Measurements from ENCODE around the gene UCHL5. TPM values are rescaled to one million over a fixed set of nuclear protein-coding genes. Genes with fewer than 3 reads are reported as not detected.
A peak's percentile ranks its signal among the peaks of the same experiment; 100 is the strongest.

Gene UCHL5
- total and polyA plus RNA-seq, 4 donors, result 14.5 to 29.7 (median 21.6) TPM

DNA sequence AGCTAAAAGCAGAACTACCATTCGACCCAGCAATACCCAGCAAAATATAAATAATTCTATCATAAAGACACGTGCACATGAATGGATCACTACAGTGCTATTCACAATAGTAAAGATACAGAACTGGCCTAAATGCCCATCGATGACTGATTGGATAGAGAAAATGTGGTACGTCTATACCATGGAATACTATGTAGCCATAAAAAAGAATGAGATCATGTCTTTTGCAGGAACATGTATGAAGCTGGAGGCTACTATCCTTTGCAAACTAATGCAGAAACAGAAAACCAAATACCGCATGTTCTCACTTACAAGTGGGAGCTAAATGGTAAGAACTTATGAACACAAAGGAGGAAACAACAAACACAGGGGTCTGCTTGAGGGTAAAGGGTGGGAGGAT lies 53.4 kb downstream of the UCHL5 start:
- Histone ChIP-seq H3K9me3 (ENCODE audit: control insufficient read depth in 4 of 4, low read length in 3 of 4) (no peaks in the 10 kb centered on the region), H3K27ac (ENCODE audit: low read depth in 1 of 2, low read length in 2 of 2) (no peak overlapping the region), H3K9ac (ENCODE audit: low read depth in 1 of 2, low read length in 2 of 2) (no peak overlapping the region), H3K27me3 (ENCODE audit: control insufficient read depth in 4 of 4, insufficient read depth in 4 of 4, low read length in 3 of 4) (no peaks in the 10 kb centered on the region), H3K4me1 (ENCODE audit: control insufficient read depth in 4 of 4, insufficient read depth in 4 of 4, low read length in 3 of 4) (peaks cover 1 to 12% (median 9%) of the 10 kb centered on the region in 4 donors), H3K4me3 (ENCODE audit: low read depth in 1 of 3, low read length in 3 of 3) (no peak overlapping the region), H3K36me3 (ENCODE audit: control insufficient read depth in 4 of 4, insufficient read depth in 3 of 4, low read depth in 1 of 4, low read length in 3 of 4) (no peaks in the 10 kb centered on the region)
- no peak for DNase-seq (ENCODE audit: low spot score)
- WGBS, result 99% methylated on average over 5 of the region's 5 CpGs
- TF ChIP-seq, protein P1, sequence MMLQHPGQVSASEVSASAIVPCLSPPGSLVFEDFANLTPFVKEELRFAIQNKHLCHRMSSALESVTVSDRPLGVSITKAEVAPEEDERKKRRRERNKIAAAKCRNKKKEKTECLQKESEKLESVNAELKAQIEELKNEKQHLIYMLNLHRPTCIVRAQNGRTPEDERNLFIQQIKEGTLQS (IDR thresholded peaks at IDR 0.05), result no peak

DNA sequence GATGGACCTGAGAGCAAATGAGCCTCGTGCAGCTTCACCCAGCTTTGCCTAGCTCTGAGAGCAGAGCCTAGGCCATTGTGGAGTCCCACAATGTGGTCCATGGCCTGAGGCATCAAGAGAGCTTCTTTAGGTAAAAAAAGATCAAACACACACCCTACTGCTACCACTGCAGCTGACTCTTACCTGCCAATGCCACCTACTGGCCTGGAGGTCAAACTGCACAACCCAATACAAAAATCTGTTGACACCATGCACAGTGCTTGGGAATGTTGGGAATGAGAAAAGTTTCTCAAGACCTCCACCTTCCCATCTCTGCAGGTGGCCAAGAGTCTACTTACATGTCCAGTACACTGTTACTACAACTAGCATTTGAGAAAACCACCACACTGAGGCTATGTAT lies 60.6 kb downstream of the UCHL5 start:
- Histone ChIP-seq H3K36me3 (ENCODE audit: control insufficient read depth in 4 of 4, insufficient read depth in 3 of 4, low read depth in 1 of 4, low read length in 3 of 4) (peaks cover 2 to 6% (median 4%) of the 10 kb centered on the region in 4 donors), H3K27me3 (ENCODE audit: control insufficient read depth in 4 of 4, insufficient read depth in 4 of 4, low read length in 3 of 4) (no peaks in the 10 kb centered on the region), H3K4me3 (ENCODE audit: low read depth in 1 of 3, low read length in 3 of 3) (no peak overlapping the region), H3K4me1 (ENCODE audit: control insufficient read depth in 4 of 4, insufficient read depth in 4 of 4, low read length in 3 of 4) (no peaks in the 10 kb centered on the region), H3K27ac (ENCODE audit: low read depth in 1 of 2, low read length in 2 of 2) (no peak overlapping the region), H3K9me3 (ENCODE audit: control insufficient read depth in 4 of 4, low read length in 3 of 4) (peaks cover 0 to 5% (median 2%) of the 10 kb centered on the region in 4 donors), H3K9ac (ENCODE audit: low read depth in 1 of 2, low read length in 2 of 2) (no peak overlapping the region)
- WGBS, result 100% methylated on average over 1 of the region's 1 CpG
- DNase-seq (ENCODE audit: low spot score), result no peak
- TF ChIP-seq TAF1 (conservative IDR thresholded peaks at IDR 0.05), result no peak
- TF ChIP-seq RAD21 (IDR thresholded peaks at IDR 0.05), result peak in 1 of 2 donors; percentile 42

DNA sequence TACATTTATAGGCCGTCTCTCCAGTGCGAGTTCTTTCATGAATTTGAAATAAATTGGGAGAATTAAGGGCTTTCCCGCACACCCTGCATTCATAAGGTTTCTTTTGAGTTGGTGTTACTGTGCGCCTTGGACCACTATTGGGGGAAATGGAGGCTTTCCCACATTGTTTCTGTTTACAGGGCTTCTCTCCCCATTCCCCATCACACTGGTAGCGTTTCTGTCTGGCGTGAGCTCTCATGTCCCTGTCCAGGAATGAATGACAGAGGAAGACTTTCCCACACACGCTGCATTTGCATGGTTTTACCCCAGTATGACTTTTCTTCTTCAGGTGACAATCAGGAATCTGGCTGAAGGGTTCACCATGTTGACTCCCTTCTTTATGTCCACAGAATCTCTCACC lies 65.0 kb downstream of the UCHL5 start:
- TF ChIP-seq, protein P2, sequence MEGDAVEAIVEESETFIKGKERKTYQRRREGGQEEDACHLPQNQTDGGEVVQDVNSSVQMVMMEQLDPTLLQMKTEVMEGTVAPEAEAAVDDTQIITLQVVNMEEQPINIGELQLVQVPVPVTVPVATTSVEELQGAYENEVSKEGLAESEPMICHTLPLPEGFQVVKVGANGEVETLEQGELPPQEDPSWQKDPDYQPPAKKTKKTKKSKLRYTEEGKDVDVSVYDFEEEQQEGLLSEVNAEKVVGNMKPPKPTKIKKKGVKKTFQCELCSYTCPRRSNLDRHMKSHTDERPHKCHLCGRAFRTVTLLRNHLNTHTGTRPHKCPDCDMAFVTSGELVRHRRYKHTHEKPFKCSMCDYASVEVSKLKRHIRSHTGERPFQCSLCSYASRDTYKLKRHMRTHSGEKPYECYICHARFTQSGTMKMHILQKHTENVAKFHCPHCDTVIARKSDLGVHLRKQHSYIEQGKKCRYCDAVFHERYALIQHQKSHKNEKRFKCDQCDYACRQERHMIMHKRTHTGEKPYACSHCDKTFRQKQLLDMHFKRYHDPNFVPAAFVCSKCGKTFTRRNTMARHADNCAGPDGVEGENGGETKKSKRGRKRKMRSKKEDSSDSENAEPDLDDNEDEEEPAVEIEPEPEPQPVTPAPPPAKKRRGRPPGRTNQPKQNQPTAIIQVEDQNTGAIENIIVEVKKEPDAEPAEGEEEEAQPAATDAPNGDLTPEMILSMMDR (IDR thresholded peaks at IDR 0.05; ENCODE audit: low read depth, low read length, missing input control), result no peak
- TF ChIP-seq SP1 (IDR thresholded peaks at IDR 0.05) (no peak), NR2F2 (IDR thresholded peaks at IDR 0.05) (no peak), JUND (IDR thresholded peaks at IDR 0.05) (no peak), YY1 (IDR thresholded peaks at IDR 0.05) (no peak), GABPA (IDR thresholded peaks at IDR 0.05 in 1 of 2, conservative IDR thresholded peaks at IDR 0.05 in 1 of 2) (no peak), FOXA1 (IDR thresholded peaks at IDR 0.05) (no peak), TAF1 (conservative IDR thresholded peaks at IDR 0.05) (no peak), RXRA (IDR thresholded peaks at IDR 0.05) (no peak)
- TF ChIP-seq, protein P1 (IDR thresholded peaks at IDR 0.05), result no peak
- TF ChIP-seq, protein P3, sequence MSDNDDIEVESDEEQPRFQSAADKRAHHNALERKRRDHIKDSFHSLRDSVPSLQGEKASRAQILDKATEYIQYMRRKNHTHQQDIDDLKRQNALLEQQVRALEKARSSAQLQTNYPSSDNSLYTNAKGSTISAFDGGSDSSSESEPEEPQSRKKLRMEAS (IDR thresholded peaks at IDR 0.05), result no peak
- TF ChIP-seq, protein P4, sequence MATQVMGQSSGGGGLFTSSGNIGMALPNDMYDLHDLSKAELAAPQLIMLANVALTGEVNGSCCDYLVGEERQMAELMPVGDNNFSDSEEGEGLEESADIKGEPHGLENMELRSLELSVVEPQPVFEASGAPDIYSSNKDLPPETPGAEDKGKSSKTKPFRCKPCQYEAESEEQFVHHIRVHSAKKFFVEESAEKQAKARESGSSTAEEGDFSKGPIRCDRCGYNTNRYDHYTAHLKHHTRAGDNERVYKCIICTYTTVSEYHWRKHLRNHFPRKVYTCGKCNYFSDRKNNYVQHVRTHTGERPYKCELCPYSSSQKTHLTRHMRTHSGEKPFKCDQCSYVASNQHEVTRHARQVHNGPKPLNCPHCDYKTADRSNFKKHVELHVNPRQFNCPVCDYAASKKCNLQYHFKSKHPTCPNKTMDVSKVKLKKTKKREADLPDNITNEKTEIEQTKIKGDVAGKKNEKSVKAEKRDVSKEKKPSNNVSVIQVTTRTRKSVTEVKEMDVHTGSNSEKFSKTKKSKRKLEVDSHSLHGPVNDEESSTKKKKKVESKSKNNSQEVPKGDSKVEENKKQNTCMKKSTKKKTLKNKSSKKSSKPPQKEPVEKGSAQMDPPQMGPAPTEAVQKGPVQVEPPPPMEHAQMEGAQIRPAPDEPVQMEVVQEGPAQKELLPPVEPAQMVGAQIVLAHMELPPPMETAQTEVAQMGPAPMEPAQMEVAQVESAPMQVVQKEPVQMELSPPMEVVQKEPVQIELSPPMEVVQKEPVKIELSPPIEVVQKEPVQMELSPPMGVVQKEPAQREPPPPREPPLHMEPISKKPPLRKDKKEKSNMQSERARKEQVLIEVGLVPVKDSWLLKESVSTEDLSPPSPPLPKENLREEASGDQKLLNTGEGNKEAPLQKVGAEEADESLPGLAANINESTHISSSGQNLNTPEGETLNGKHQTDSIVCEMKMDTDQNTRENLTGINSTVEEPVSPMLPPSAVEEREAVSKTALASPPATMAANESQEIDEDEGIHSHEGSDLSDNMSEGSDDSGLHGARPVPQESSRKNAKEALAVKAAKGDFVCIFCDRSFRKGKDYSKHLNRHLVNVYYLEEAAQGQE (IDR thresholded peaks at IDR 0.05), result no peak
- no peak overlapping the region for H3K27ac ChIP-seq (ENCODE audit: low read depth in 1 of 2, low read length in 2 of 2)
- no peak overlapping the region for H3K9ac ChIP-seq (ENCODE audit: low read depth in 1 of 2, low read length in 2 of 2)
- H3K27me3 ChIP-seq (ENCODE audit: control insufficient read depth in 4 of 4, insufficient read depth in 4 of 4, low read length in 3 of 4), result no peaks in the 10 kb centered on the region
- no peaks in the 10 kb centered on the region for H3K4me1 ChIP-seq (ENCODE audit: control insufficient read depth in 4 of 4, insufficient read depth in 4 of 4, low read length in 3 of 4)
- no peak overlapping the region for H3K4me3 ChIP-seq (ENCODE audit: low read depth in 1 of 3, low read length in 3 of 3)
- no peak for DNase-seq (ENCODE audit: low spot score)
- peaks cover 2 to 6% (median 4%) of the 10 kb centered on the region in 4 donors for H3K36me3 ChIP-seq (ENCODE audit: control insufficient read depth in 4 of 4, insufficient read depth in 3 of 4, low read depth in 1 of 4, low read length in 3 of 4)
- peaks cover 0 to 5% (median 2%) of the 10 kb centered on the region in 4 donors for H3K9me3 ChIP-seq (ENCODE audit: control insufficient read depth in 4 of 4, low read length in 3 of 4)
- WGBS, result 98% methylated on average over 7 of the region's 7 CpGs
